ENCODE results near the gene RND1.

DNA sequence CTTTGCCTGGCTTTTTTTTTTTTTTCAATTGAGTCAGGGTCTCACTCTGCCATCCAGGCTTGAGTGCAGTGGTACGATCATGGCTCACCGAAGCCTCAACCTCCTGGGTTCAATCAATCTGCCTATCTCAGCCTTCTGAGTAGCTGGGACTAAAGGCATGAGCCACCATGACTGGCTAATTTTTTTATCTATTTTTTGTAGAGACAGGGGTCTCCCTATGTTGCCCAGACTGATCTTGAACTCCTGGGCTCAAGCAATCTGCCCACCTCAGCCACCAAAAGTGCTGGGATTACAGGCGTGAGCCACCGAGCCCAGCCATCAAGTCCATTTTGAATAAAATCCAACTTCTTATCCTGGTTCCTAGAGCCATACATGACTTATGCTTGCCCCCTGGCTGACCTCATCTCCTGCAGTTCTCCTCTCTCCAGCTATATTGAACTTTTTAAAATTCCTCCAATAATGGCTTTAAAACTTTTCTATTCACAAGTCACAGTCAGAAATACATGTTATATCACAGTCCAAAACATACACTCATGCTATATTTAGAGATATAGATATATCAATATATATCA lies 10.4 kb upstream of the RND1 start:
- TF ChIP-seq GATA2 (IDR thresholded peaks at IDR 0.05; ENCODE audit: low read depth, low read length) (no peak), GATA3 (IDR thresholded peaks at IDR 0.05; ENCODE audit: low read depth, low read length) (no peak)

Data from SH-SY5Y (cell line).